ENCODE data around the gene PWWP2A. TPM values are rescaled to one million over a fixed set of nuclear protein-coding genes. Genes with fewer than 3 reads are reported as not detected.
A peak's percentile ranks its signal among the peaks of the same experiment; 100 is the strongest.
"Not testable (repeated sequence)": the region's sequence is repeated elsewhere in the genome, so short reads cannot be mapped to it uniquely, and the experiment has no call there.

The PWWP2A gene
- total RNA-seq, 1 donor from 2014 or later: 49.2 TPM

GRCh38 chr5:160165137-160166068, 46.2 kb upstream of the PWWP2A start:
- H3K9me3 Mint-ChIP-seq (ENCODE audit: unreplicated experiment): no peaks in the 10 kb centered on the region
- H3K4me3 Mint-ChIP-seq (ENCODE audit: unreplicated experiment): no peak overlapping the region
- DNase-seq (ENCODE audit: low spot score): no peak
- TF ChIP-seq CTCF (IDR thresholded peaks at IDR 0.05; ENCODE audit: unreplicated experiment): no peak
- H3K36me3 Mint-ChIP-seq (ENCODE audit: low read depth, unreplicated experiment): no peaks in the 10 kb centered on the region
- H3K27ac Mint-ChIP-seq (ENCODE audit: unreplicated experiment): no peak overlapping the region
- peaks cover 43% of the 10 kb centered on the region for H3K4me1 Mint-ChIP-seq (ENCODE audit: unreplicated experiment)
- H3K27me3 Mint-ChIP-seq (ENCODE audit: unreplicated experiment): peaks cover 2% of the 10 kb centered on the region

- Mint-ChIP-seq H3K9me3 (ENCODE audit: unreplicated experiment) (no peaks in the 10 kb centered on the region), H3K27me3 (ENCODE audit: unreplicated experiment) (peaks cover 3% of the 10 kb centered on the region), H3K4me3 (ENCODE audit: unreplicated experiment) (no peak overlapping the region), H3K27ac (ENCODE audit: unreplicated experiment) (no peak overlapping the region), H3K4me1 (ENCODE audit: unreplicated experiment) (peaks cover 49% of the 10 kb centered on the region), H3K36me3 (ENCODE audit: low read depth, unreplicated experiment) (no peaks in the 10 kb centered on the region)
- no peak for TF ChIP-seq CTCF (IDR thresholded peaks at IDR 0.05; ENCODE audit: unreplicated experiment)
- DNase-seq (ENCODE audit: low spot score): no peak
These were observed 43.7 kb upstream of the PWWP2A start for GRCh38 chr5:160162910-160163309.

- no peak overlapping the region for H3K4me3 Mint-ChIP-seq (ENCODE audit: unreplicated experiment)
- no peaks in the 10 kb centered on the region for H3K9me3 Mint-ChIP-seq (ENCODE audit: unreplicated experiment)
- peak overlapping the region; percentile 89 for H3K27ac Mint-ChIP-seq (ENCODE audit: unreplicated experiment)
- H3K4me1 Mint-ChIP-seq (ENCODE audit: unreplicated experiment): peaks cover 45% of the 10 kb centered on the region
- peaks cover 5% of the 10 kb centered on the region for H3K27me3 Mint-ChIP-seq (ENCODE audit: unreplicated experiment)
- H3K36me3 Mint-ChIP-seq (ENCODE audit: low read depth, unreplicated experiment): no peaks in the 10 kb centered on the region
- no peak for TF ChIP-seq CTCF (IDR thresholded peaks at IDR 0.05; ENCODE audit: unreplicated experiment)
- DNase-seq (ENCODE audit: low spot score): no peak
These were observed 42.4 kb upstream of the PWWP2A start for GRCh38 chr5:160161626-160162025.

- H3K9me3 Mint-ChIP-seq (ENCODE audit: unreplicated experiment); DNase-seq (ENCODE audit: low spot score); H3K27me3 Mint-ChIP-seq (ENCODE audit: unreplicated experiment); H3K36me3 Mint-ChIP-seq (ENCODE audit: low read depth, unreplicated experiment); H3K4me3 Mint-ChIP-seq (ENCODE audit: unreplicated experiment): not testable (repeated sequence)
- Mint-ChIP-seq H3K27ac (ENCODE audit: unreplicated experiment) (peak overlapping the region; percentile 86), H3K4me1 (ENCODE audit: unreplicated experiment) (peaks cover 38% of the 10 kb centered on the region)
These were observed 41.6 kb upstream of the PWWP2A start for GRCh38 chr5:160160875-160161274.

- DNase-seq (ENCODE audit: low spot score): peak; percentile 23
- H3K9me3 Mint-ChIP-seq (ENCODE audit: unreplicated experiment): no peaks in the 10 kb centered on the region
- peak overlapping the region; percentile 86 for H3K27ac Mint-ChIP-seq (ENCODE audit: unreplicated experiment)
- peaks cover 5% of the 10 kb centered on the region for H3K27me3 Mint-ChIP-seq (ENCODE audit: unreplicated experiment)
- H3K36me3 Mint-ChIP-seq (ENCODE audit: low read depth, unreplicated experiment): no peaks in the 10 kb centered on the region
- no peak overlapping the region for H3K4me3 Mint-ChIP-seq (ENCODE audit: unreplicated experiment)
- H3K4me1 Mint-ChIP-seq (ENCODE audit: unreplicated experiment): peaks cover 32% of the 10 kb centered on the region
- TF ChIP-seq CTCF (IDR thresholded peaks at IDR 0.05; ENCODE audit: unreplicated experiment): no peak
These were observed 40.9 kb upstream of the PWWP2A start for GRCh38 chr5:160159991-160160792.

Measured in endothelial cell (in vitro differentiated cells).